ENCODE measurements around the gene HYKK.

DNA sequence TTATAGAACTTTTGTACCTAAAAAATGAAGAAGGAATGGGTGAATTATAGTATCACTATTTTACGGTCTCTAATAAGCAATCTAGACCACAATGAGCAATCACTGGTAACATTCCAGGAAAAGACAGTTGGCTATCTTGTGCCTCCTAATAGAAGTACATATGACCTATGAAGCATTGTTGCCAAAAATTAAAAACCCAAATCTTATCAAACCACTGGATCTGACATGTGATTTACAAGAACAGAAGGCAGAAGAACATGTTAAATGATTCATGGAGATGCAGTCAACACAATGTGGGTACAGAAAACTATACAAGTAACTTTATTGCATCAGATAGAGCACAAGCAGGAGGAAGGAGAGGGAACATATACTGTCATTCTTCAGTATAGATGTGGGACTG lies 14.5 kb upstream of the HYKK start:
- no peak for TF ChIP-seq CTCF (IDR thresholded peaks at IDR 0.05; ENCODE audit: low read depth, low read length, poor library complexity, severe bottlenecking)
- no peak for TF ChIP-seq EZH2phosphoT487 (IDR thresholded peaks at IDR 0.05; ENCODE audit: borderline replicate concordance, low read length)
